ENCODE measurements around the gene WSB1.
"Not testable (repeated sequence)": the region's sequence is repeated elsewhere in the genome, so short reads cannot be mapped to it uniquely, and the experiment has no call there.

WSB1 gene

GRCh38 chr17:27293898-27294688 is at the start of gene WSB1:
TSS of gene WSB1 (plus strand) at chr17:27294114. CDS start at chr17:27294396, 282 bp downstream.
- DNase-seq (ENCODE audit: extremely low read depth in 1 of 2, low read depth in 1 of 2), result peak; percentile 79 to 84

GRCh38 chr17:27244491-27245223 is 49.3 kb upstream of the WSB1 start:
- DNase-seq (ENCODE audit: extremely low read depth in 1 of 2, low read depth in 1 of 2), result no peak

- peak; percentile 6 to 32 for DNase-seq (ENCODE audit: extremely low read depth in 1 of 2, low read depth in 1 of 2)
These were observed 48.7 kb upstream of the WSB1 start for GRCh38 chr17:27245230-27245696.

- no peak for DNase-seq (ENCODE audit: extremely low read depth in 1 of 2, low read depth in 1 of 2)
These were observed 47.4 kb upstream of the WSB1 start for GRCh38 chr17:27246537-27246936.

GRCh38 chr17:27247071-27247957 is 46.6 kb upstream of the WSB1 start:
- DNase-seq (ENCODE audit: extremely low read depth in 1 of 2, low read depth in 1 of 2), result no peak

GRCh38 chr17:27247958-27248342 is 46.0 kb upstream of the WSB1 start:
- no peak for DNase-seq (ENCODE audit: extremely low read depth in 1 of 2, low read depth in 1 of 2)

GRCh38 chr17:27250791-27251190 is 43.1 kb upstream of the WSB1 start:
- not testable (repeated sequence) for DNase-seq (ENCODE audit: extremely low read depth in 1 of 2, low read depth in 1 of 2)

- not testable (repeated sequence) for DNase-seq (ENCODE audit: extremely low read depth in 1 of 2, low read depth in 1 of 2)
These were observed 39.1 kb upstream of the WSB1 start for GRCh38 chr17:27254802-27255201.

GRCh38 chr17:27256225-27257030 is 37.5 kb upstream of the WSB1 start:
- DNase-seq (ENCODE audit: extremely low read depth in 1 of 2, low read depth in 1 of 2), result no peak

- no peak for DNase-seq (ENCODE audit: extremely low read depth in 1 of 2, low read depth in 1 of 2)
These were observed 36.9 kb upstream of the WSB1 start for GRCh38 chr17:27257031-27257357.

- DNase-seq (ENCODE audit: extremely low read depth in 1 of 2, low read depth in 1 of 2), result no peak
These were observed 34.6 kb upstream of the WSB1 start for GRCh38 chr17:27259356-27259755.

- no peak for DNase-seq (ENCODE audit: extremely low read depth in 1 of 2, low read depth in 1 of 2)
These were observed 30.5 kb upstream of the WSB1 start for GRCh38 chr17:27263386-27263785.

- no peak for DNase-seq (ENCODE audit: extremely low read depth in 1 of 2, low read depth in 1 of 2)
These were observed 29.7 kb upstream of the WSB1 start for GRCh38 chr17:27264068-27264812.

GRCh38 chr17:27265333-27265732 is 28.6 kb upstream of the WSB1 start:
- no peak for DNase-seq (ENCODE audit: extremely low read depth in 1 of 2, low read depth in 1 of 2)

- DNase-seq (ENCODE audit: extremely low read depth in 1 of 2, low read depth in 1 of 2), result no peak
These were observed 27.7 kb upstream of the WSB1 start for GRCh38 chr17:27266228-27266627.

GRCh38 chr17:27268394-27269085 is 25.4 kb upstream of the WSB1 start:
- no peak for DNase-seq (ENCODE audit: extremely low read depth in 1 of 2, low read depth in 1 of 2)

- no peak for DNase-seq (ENCODE audit: extremely low read depth in 1 of 2, low read depth in 1 of 2)
These were observed 24.7 kb upstream of the WSB1 start for GRCh38 chr17:27269201-27269600.

- DNase-seq (ENCODE audit: extremely low read depth in 1 of 2, low read depth in 1 of 2), result no peak
These were observed 23.9 kb upstream of the WSB1 start for GRCh38 chr17:27269974-27270373.

GRCh38 chr17:27276653-27277156 is 17.2 kb upstream of the WSB1 start:
- DNase-seq (ENCODE audit: extremely low read depth in 1 of 2, low read depth in 1 of 2), result no peak
